IPS-18c (cell line): ENCODE results near the gene MRPL16.

Source experiments
- H3K4me3 ChIP-seq: 2 replicates; pipeline ENCODE4 v1.7.0; 2013; ENCODE audit warnings: low read depth, mild to moderate bottlenecking, low read length, moderate library complexity; ENCODE audit not compliant: insufficient read depth
- H3K9me3 ChIP-seq: one replicate; pipeline ENCODE4 v1.6.1; 2013; ENCODE audit warnings: mild to moderate bottlenecking, low read length, moderate library complexity; ENCODE audit not compliant: control insufficient read depth, insufficient read depth

The MRPL16 gene

GRCh38 chr11:59759900-59760299, 50.7 kb downstream of the MRPL16 start:
- no peak overlapping the region for H3K4me3 ChIP-seq
- no peaks in the 10 kb centered on the region for H3K9me3 ChIP-seq

GRCh38 chr11:59758401-59759037, 52.1 kb downstream of the MRPL16 start:
- H3K4me3 ChIP-seq: no peak overlapping the region
- H3K9me3 ChIP-seq: no peaks in the 10 kb centered on the region

GRCh38 chr11:59756845-59757244, 53.7 kb downstream of the MRPL16 start:
- Histone ChIP-seq H3K9me3 (no peaks in the 10 kb centered on the region), H3K4me3 (no peak overlapping the region)

- peak overlapping the region; percentile 87; the same call in 1 of the 2 replicates for H3K4me3 ChIP-seq
- H3K9me3 ChIP-seq: no peaks in the 10 kb centered on the region
These were observed 54.1 kb downstream of the MRPL16 start for GRCh38 chr11:59756558-59756840.
